Esophagus muscularis mucosa (tissue), 4 donors: ENCODE measurements around the gene SLC13A2. TPM values are rescaled to one million over a fixed set of nuclear protein-coding genes. Genes with fewer than 3 reads are reported as not detected.
A peak's percentile ranks its signal among the peaks of the same experiment; 100 is the strongest.
"Not testable (repeated sequence)": the region's sequence is repeated elsewhere in the genome, so short reads cannot be mapped to it uniquely, and the experiment has no call there.

Experiments used
- DNase-seq: peaks from one replicate; pipeline ENCODE4 v3.0.0-alpha.2; 2017; ENCODE audit errors: extremely low spot score
- H3K27ac ChIP-seq, 4 donors: fragments of 200-600 bp; sonication (generic); replicated peaks in 1 of 4; 1 replicate in 3 of 4; 2 replicates in 1 of 4; pipeline ENCODE4 v1.5.1; 2016 to 2019; ENCODE audit warnings: mild to moderate bottlenecking in 1 of 4
- H3K27me3 ChIP-seq, 4 donors: fragments of 200-600 bp; sonication (generic); one replicate each; pipeline versions ENCODE4 v1.5.1 to v1.6.0; 2016 to 2019
- H3K36me3 ChIP-seq, 4 donors: fragments of 200-600 bp; sonication (generic); one replicate each; pipeline ENCODE4 v1.5.1; 2016 to 2019
- H3K4me1 ChIP-seq, 4 donors: fragments of 200-600 bp; sonication (generic); one replicate each; pipeline ENCODE4 v1.5.1; 2016 to 2019
- H3K4me3 ChIP-seq, 4 donors: fragments of 200-600 bp; sonication (generic); 1 replicate in 2 of 4; 2 replicates in 2 of 4; pipeline ENCODE4 v1.5.1; 2016 to 2019; ENCODE audit warnings: mild to moderate bottlenecking in 4 of 4, moderate library complexity in 1 of 4
- H3K9me3 ChIP-seq, 4 donors: fragments of 200-600 bp; sonication (generic); 1 replicate in 3 of 4; 2 replicates in 1 of 4; pipeline ENCODE4 v1.5.1; 2016 to 2019
- CTCF ChIP-seq, 3 experiments: fragments of 200-600 bp in 2 of 3; fragments of 450-650 bp in 1 of 3; sonication (generic) in 2 of 3; IDR thresholded peaks; one replicate each; pipeline ENCODE4 v1.5.1; 2017 to 2019; ENCODE audit warnings: antibody characterized with exemption in 3 of 3, mild to moderate bottlenecking in 2 of 3, moderate library complexity in 1 of 3
- EP300 ChIP-seq: sonication (generic); formaldehyde crosslinking; IDR thresholded peaks from one replicate; pipeline ENCODE4 v1.6.1; 2017; ENCODE audit warnings: antibody characterized with exemption
- POLR2A ChIP-seq: fragments of 450-650 bp; IDR thresholded peaks from one replicate; pipeline ENCODE4 v1.6.1; 2017; ENCODE audit warnings: antibody characterized with exemption, moderate library complexity, mild to moderate bottlenecking, low read depth
- POLR2AphosphoS5 ChIP-seq, 2 donors: sonication (generic); formaldehyde crosslinking; IDR thresholded peaks; one replicate each; pipeline ENCODE4 v1.6.1; 2017; ENCODE audit warnings: antibody characterized with exemption in 2 of 2
- WGBS: methylation state at CpG from one replicate; pipeline ENCODE4 v1.1.5; 2018; 5-methylcytosine and 5-hydroxymethylcytosine counted together
- intact Hi-C: fragments of 100-400 bp; cut with DNase I; formaldehyde crosslinking; loops from one replicate; pipeline ENCODE4 v1.15.1; 2023
- total RNA-seq, 4 donors: library from RNA; depleted of rRNA; stranded (reverse); fragments of >200 nt; gene quantifications; one replicate each; pipeline versions ENCODE4 v1.1.0 to v1.2.1, GENCODE V29; 2016

Gene SLC13A2, protein sequence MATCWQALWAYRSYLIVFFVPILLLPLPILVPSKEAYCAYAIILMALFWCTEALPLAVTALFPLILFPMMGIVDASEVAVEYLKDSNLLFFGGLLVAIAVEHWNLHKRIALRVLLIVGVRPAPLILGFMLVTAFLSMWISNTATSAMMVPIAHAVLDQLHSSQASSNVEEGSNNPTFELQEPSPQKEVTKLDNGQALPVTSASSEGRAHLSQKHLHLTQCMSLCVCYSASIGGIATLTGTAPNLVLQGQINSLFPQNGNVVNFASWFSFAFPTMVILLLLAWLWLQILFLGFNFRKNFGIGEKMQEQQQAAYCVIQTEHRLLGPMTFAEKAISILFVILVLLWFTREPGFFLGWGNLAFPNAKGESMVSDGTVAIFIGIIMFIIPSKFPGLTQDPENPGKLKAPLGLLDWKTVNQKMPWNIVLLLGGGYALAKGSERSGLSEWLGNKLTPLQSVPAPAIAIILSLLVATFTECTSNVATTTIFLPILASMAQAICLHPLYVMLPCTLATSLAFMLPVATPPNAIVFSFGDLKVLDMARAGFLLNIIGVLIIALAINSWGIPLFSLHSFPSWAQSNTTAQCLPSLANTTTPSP
- not detected for total RNA-seq

GRCh38 chr17:28473542-28473941, at the start of gene SLC13A2:
Gene SLC13A2 (plus strand): TSS chr17:28473644. CDS start chr17:28473713, 69 bp downstream.
- H3K4me3 ChIP-seq, result no peak within 1 kb of the TSS
- no peak for TF ChIP-seq EP300
- TF ChIP-seq CTCF (IDR thresholded peaks at IDR 0.05), result no peak
- no peak for TF ChIP-seq POLR2A
- no peak for TF ChIP-seq POLR2AphosphoS5 (IDR thresholded peaks at IDR 0.05)
- H3K4me1 ChIP-seq, result no peaks in the 10 kb centered on the region
- H3K27ac ChIP-seq, result no peak within 1 kb of the TSS
- 65% methylated on average over 5 of the region's 5 CpGs for WGBS
- H3K9me3 ChIP-seq, result no peaks in the 10 kb centered on the region
- H3K36me3 ChIP-seq, result no peaks in the 10 kb centered on the region
- intact Hi-C loops, result no loop called here
- no peak for DNase-seq
- H3K27me3 ChIP-seq, result peaks cover 0 to 19% (median 0%) of the 10 kb centered on the region in 4 donors

GRCh38 chr17:28425206-28425605, 48.2 kb upstream of the SLC13A2 start:
- Histone ChIP-seq H3K9me3 (no peaks in the 10 kb centered on the region), H3K36me3 (no peaks in the 10 kb centered on the region), H3K27me3 (peaks cover 0 to 13% (median 0%) of the 10 kb centered on the region in 4 donors), H3K4me1 (no peaks in the 10 kb centered on the region), H3K4me3 (no peak overlapping the region), H3K27ac (no peak overlapping the region)
- TF ChIP-seq POLR2AphosphoS5 (IDR thresholded peaks at IDR 0.05), result no peak
- TF ChIP-seq POLR2A, result no peak
- TF ChIP-seq CTCF (IDR thresholded peaks at IDR 0.05), result no peak
- no peak for TF ChIP-seq EP300
- no peak for DNase-seq
- 85% methylated on average over 13 of the region's 13 CpGs for WGBS
- intact Hi-C loops, result no loop called here

DNA sequence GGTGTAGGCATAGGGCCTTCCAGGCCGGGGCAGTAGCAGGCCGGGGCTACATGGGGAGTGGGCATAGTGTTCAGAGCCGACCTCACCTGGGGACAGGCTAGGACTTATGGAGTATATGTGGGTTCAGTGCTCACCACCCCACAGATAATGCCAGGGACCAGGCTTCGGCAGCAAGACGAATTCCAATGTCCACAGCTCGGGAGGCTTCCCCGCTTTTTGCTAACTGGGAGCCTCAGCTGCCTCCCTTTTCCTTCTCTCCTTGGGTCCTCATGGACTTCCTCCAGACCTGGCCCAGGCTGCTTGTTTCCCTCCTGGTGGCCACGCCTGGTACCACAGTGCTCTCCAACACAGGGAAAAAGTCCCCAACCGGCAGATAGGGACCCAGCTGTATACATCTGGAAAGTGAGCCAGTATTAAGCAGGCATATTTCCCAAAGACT, 47.3 kb upstream of the SLC13A2 start:
- no peak overlapping the region for H3K27ac ChIP-seq
- DNase-seq, result no peak
- H3K27me3 ChIP-seq, result peaks cover 0 to 13% (median 0%) of the 10 kb centered on the region in 4 donors
- no peak overlapping the region for H3K4me3 ChIP-seq
- intact Hi-C loops, result no loop called here
- TF ChIP-seq EP300, result no peak
- peak in 1 of 3 experiments; percentile 29 for TF ChIP-seq CTCF (IDR thresholded peaks at IDR 0.05)
- no peaks in the 10 kb centered on the region for H3K4me1 ChIP-seq
- H3K9me3 ChIP-seq, result no peaks in the 10 kb centered on the region
- H3K36me3 ChIP-seq, result no peaks in the 10 kb centered on the region
- WGBS, result 69% methylated on average over 6 of the region's 9 CpGs

- intact Hi-C loops, result no loop called here
- 64% methylated on average over 5 of the region's 5 CpGs for WGBS
Observed at GRCh38 chr17:28427371-28427770, 46.1 kb upstream of the SLC13A2 start.

GRCh38 chr17:28427982-28428381, 45.5 kb upstream of the SLC13A2 start:
- H3K27ac ChIP-seq, H3K4me1 ChIP-seq, H3K4me3 ChIP-seq, DNase-seq, intact Hi-C loops, H3K9me3 ChIP-seq, H3K36me3 ChIP-seq: not testable (repeated sequence)
- peaks cover 0 to 13% (median 0%) of the 10 kb centered on the region in 4 donors for H3K27me3 ChIP-seq
- 83% methylated on average over 4 of the region's 4 CpGs for whole genome bisulfite sequencing

More at GRCh38 chr17:28427371-28427770, 46.1 kb upstream of the SLC13A2 start:
- Histone ChIP-seq H3K27me3 (peaks cover 0 to 13% (median 0%) of the 10 kb centered on the region in 4 donors), H3K9me3 (no peaks in the 10 kb centered on the region), H3K4me1 (no peaks in the 10 kb centered on the region), H3K4me3 (no peak overlapping the region), H3K27ac (no peak overlapping the region), H3K36me3 (no peaks in the 10 kb centered on the region)
- no peak for TF ChIP-seq POLR2A
- no peak for TF ChIP-seq EP300
- TF ChIP-seq CTCF (IDR thresholded peaks at IDR 0.05), result no peak
- no peak for TF ChIP-seq POLR2AphosphoS5 (IDR thresholded peaks at IDR 0.05)
- DNase-seq, result no peak
